Activated CD8-positive, alpha-beta T cell treated with anti-CD3 and anti-CD28 coated beads, Interleukin-2, amount 10 ng/mL, durations not matched to agents 7 days and 5 days (primary cell): ENCODE measurements around the gene ZFP92. TPM values are rescaled to one million over a fixed set of nuclear protein-coding genes. Genes with fewer than 3 reads are reported as not detected.

Experiments used
- ATAC-seq: fragments of 150-1000 bp; cut with Tn5 transposase; one replicate; pipeline ENCODE4 v1.10.0; 2021; ENCODE audit warnings: moderate library complexity
- CTCF ChIA-PET: fragments of 350-600 bp; sonication (Branson Sonifier 250); formaldehyde crosslinking; loops from one replicate; lab custom pipeline; 2021; ENCODE audit warnings: antibody characterized with exemption; lab: Charles Lee
- POLR2A ChIA-PET: fragments of 350-600 bp; sonication (Branson Sonifier 250); formaldehyde crosslinking; loops from one replicate; lab custom pipeline; 2021; ENCODE audit warnings: antibody characterized with exemption; lab: Charles Lee
- DNase-seq: peaks from one replicate; pipeline ENCODE4 v3.0.0-alpha.2; 2020
- H3K27ac Mint-ChIP-seq: one replicate; pipeline ENCODE4 v1.8.0; 2021; ENCODE audit warnings: mild to moderate bottlenecking, mixed read lengths
- H3K27me3 Mint-ChIP-seq: one replicate; pipeline ENCODE4 v1.8.0; 2021; ENCODE audit warnings: low read depth, mixed read lengths
- H3K36me3 Mint-ChIP-seq: one replicate; pipeline ENCODE4 v1.8.0; 2021; ENCODE audit warnings: low read depth, mixed read lengths
- H3K4me1 Mint-ChIP-seq: one replicate; pipeline ENCODE4 v1.8.0; 2021; ENCODE audit warnings: low read depth, mixed read lengths
- H3K4me3 Mint-ChIP-seq: one replicate; pipeline ENCODE4 v1.8.0; 2021; ENCODE audit warnings: mild to moderate bottlenecking, mixed read lengths
- H3K9me3 Mint-ChIP-seq: one replicate; pipeline ENCODE4 v1.8.0; 2022; ENCODE audit warnings: mixed read lengths; ENCODE audit not compliant: insufficient read depth
- total RNA-seq, 2 experiments: library from RNA; stranded (reverse); gene quantifications; one replicate each; pipeline ENCODE4 v1.2.3, GENCODE V29; 2021

ZFP92 gene
- total RNA-seq, 2 experiments from 2014 or later: 1.5 to 1.6 TPM

GRCh38 chrX:153445106-153445855 lies 34.0 kb downstream of the ZFP92 start:
- no peaks in the 10 kb centered on the region for H3K27me3 Mint-ChIP-seq
- H3K36me3 Mint-ChIP-seq: no peaks in the 10 kb centered on the region
- no peaks in the 10 kb centered on the region for H3K9me3 Mint-ChIP-seq
- ChIA-PET CTCF (no interaction called here), POLR2A (no interaction called here)
- no peak overlapping the region for H3K27ac Mint-ChIP-seq
- no peak overlapping the region for H3K4me3 Mint-ChIP-seq
- no peaks in the 10 kb centered on the region for H3K4me1 Mint-ChIP-seq
- ATAC-seq: no peak
- DNase-seq: no peak

- H3K9me3 Mint-ChIP-seq: no peaks in the 10 kb centered on the region
- no peak within 1 kb of the TSS for H3K4me3 Mint-ChIP-seq
- CTCF ChIA-PET: no interaction called here
- no peaks in the 10 kb centered on the region for H3K27me3 Mint-ChIP-seq
- no peaks in the 10 kb centered on the region for H3K4me1 Mint-ChIP-seq
- DNase-seq (no peak), ATAC-seq (no peak)
- no peak within 1 kb of the TSS for H3K27ac Mint-ChIP-seq
- peaks cover 1% of the 10 kb centered on the region for H3K36me3 Mint-ChIP-seq
- POLR2A ChIA-PET: no interaction called here
Observed at GRCh38 chrX:153445856-153446635, 34.8 kb downstream of the ZFP92 start, which contains the start of gene TREX2. Gene TREX2, minus strand, starts transcription at chrX:153446056. Its CDS starts 626 bp downstream, at chrX:153445430.

- no peak overlapping the region for H3K27ac Mint-ChIP-seq
- no peak for ATAC-seq
- CTCF ChIA-PET: no interaction called here
Observed at GRCh38 chrX:153446636-153446936, 35.3 kb downstream of the ZFP92 start.

GRCh38 chrX:153446950-153447580 lies 35.8 kb downstream of the ZFP92 start:
- DNase-seq (no peak), ATAC-seq (no peak)
- Mint-ChIP-seq H3K27me3 (no peaks in the 10 kb centered on the region), H3K4me3 (no peak overlapping the region), H3K4me1 (no peaks in the 10 kb centered on the region), H3K36me3 (peaks cover 3% of the 10 kb centered on the region), H3K9me3 (no peaks in the 10 kb centered on the region), H3K27ac (no peak overlapping the region)
- CTCF ChIA-PET: no interaction called here
- POLR2A ChIA-PET: interaction anchor here (0.6 kb wide), 1 partner anchor 257 kb away, joined by 3 read pairs; no protein-coding TSS in a partner anchor

More at GRCh38 chrX:153446636-153446936, 35.3 kb downstream of the ZFP92 start:
- POLR2A ChIA-PET: no interaction called here
- peaks cover 3% of the 10 kb centered on the region for H3K36me3 Mint-ChIP-seq
- H3K4me1 Mint-ChIP-seq: no peaks in the 10 kb centered on the region
- H3K4me3 Mint-ChIP-seq: no peak overlapping the region
- H3K9me3 Mint-ChIP-seq: no peaks in the 10 kb centered on the region
- no peak for DNase-seq
- H3K27me3 Mint-ChIP-seq: no peaks in the 10 kb centered on the region

- no peak for ATAC-seq
- Mint-ChIP-seq H3K27me3 (no peaks in the 10 kb centered on the region), H3K27ac (no peak overlapping the region), H3K9me3 (no peaks in the 10 kb centered on the region), H3K4me3 (no peak overlapping the region), H3K36me3 (peaks cover 3% of the 10 kb centered on the region), H3K4me1 (no peaks in the 10 kb centered on the region)
- POLR2A ChIA-PET: interaction anchor here (0.6 kb wide), 1 partner anchor 258 kb away, joined by 3 read pairs; no protein-coding TSS in a partner anchor
- CTCF ChIA-PET: no interaction called here
- DNase-seq: no peak
Observed at GRCh38 chrX:153447581-153447960, 36.3 kb downstream of the ZFP92 start.

GRCh38 chrX:153448556-153449367 lies 37.5 kb downstream of the ZFP92 start:
- H3K36me3 Mint-ChIP-seq: peaks cover 3% of the 10 kb centered on the region
- H3K27me3 Mint-ChIP-seq: no peaks in the 10 kb centered on the region
- H3K9me3 Mint-ChIP-seq: no peaks in the 10 kb centered on the region
- ATAC-seq: no peak
- POLR2A ChIA-PET: no interaction called here
- H3K27ac Mint-ChIP-seq: no peak overlapping the region
- DNase-seq: no peak
- CTCF ChIA-PET: interaction anchor here (0.8 to 1.6 kb wide), 2 partner anchors 12 to 416 kb away, joined by 3 read pairs; no protein-coding TSS in a partner anchor
- H3K4me1 Mint-ChIP-seq: no peaks in the 10 kb centered on the region
- H3K4me3 Mint-ChIP-seq: no peak overlapping the region

- Mint-ChIP-seq H3K36me3 (peaks cover 6% of the 10 kb centered on the region), H3K9me3 (no peaks in the 10 kb centered on the region), H3K4me1 (no peaks in the 10 kb centered on the region), H3K27ac (no peak overlapping the region), H3K4me3 (no peak overlapping the region), H3K27me3 (no peaks in the 10 kb centered on the region)
- no peak for DNase-seq
- ChIA-PET CTCF (interaction anchor here (0.8 to 1.6 kb wide), 2 partner anchors 11 to 417 kb away, joined by 3 read pairs; no protein-coding TSS in a partner anchor), POLR2A (no interaction called here)
- no peak for ATAC-seq
Observed at GRCh38 chrX:153449368-153450113, 38.3 kb downstream of the ZFP92 start.

- no peak overlapping the region for H3K27ac Mint-ChIP-seq
- no peaks in the 10 kb centered on the region for H3K9me3 Mint-ChIP-seq
- H3K4me1 Mint-ChIP-seq: no peaks in the 10 kb centered on the region
- no peak overlapping the region for H3K4me3 Mint-ChIP-seq
- POLR2A ChIA-PET: no interaction called here
- DNase-seq: no peak
- CTCF ChIA-PET: interaction anchor here (1.6 kb wide), 1 partner anchor 11 kb away, joined by 3 read pairs; no protein-coding TSS in a partner anchor
- ATAC-seq: no peak
- no peaks in the 10 kb centered on the region for H3K27me3 Mint-ChIP-seq
- H3K36me3 Mint-ChIP-seq: peaks cover 9% of the 10 kb centered on the region
Observed at GRCh38 chrX:153450114-153450948, 39.1 kb downstream of the ZFP92 start.

GRCh38 chrX:153450949-153451277 lies 39.6 kb downstream of the ZFP92 start:
- DNase-seq (no peak), ATAC-seq (no peak)
- Mint-ChIP-seq H3K27ac (no peak overlapping the region), H3K27me3 (no peaks in the 10 kb centered on the region), H3K36me3 (peaks cover 9% of the 10 kb centered on the region), H3K4me3 (no peak overlapping the region), H3K9me3 (no peaks in the 10 kb centered on the region), H3K4me1 (no peaks in the 10 kb centered on the region)
- ChIA-PET CTCF (no interaction called here), POLR2A (no interaction called here)

GRCh38 chrX:153454901-153455550 lies 43.8 kb downstream of the ZFP92 start:
- no peak for ATAC-seq
- CTCF ChIA-PET: no interaction called here

More at GRCh38 chrX:153454901-153455550, 43.8 kb downstream of the ZFP92 start:
- Mint-ChIP-seq H3K27ac (no peak overlapping the region), H3K9me3 (no peaks in the 10 kb centered on the region), H3K36me3 (peaks cover 13% of the 10 kb centered on the region), H3K27me3 (no peaks in the 10 kb centered on the region), H3K4me3 (no peak overlapping the region), H3K4me1 (no peaks in the 10 kb centered on the region)
- POLR2A ChIA-PET: no interaction called here
- no peak for DNase-seq
